ENCODE measurements around the gene FBXO41. TPM values are rescaled to one million over a fixed set of nuclear protein-coding genes. Genes with fewer than 3 reads are reported as not detected.

FBXO41 gene
- total RNA-seq, 4 donors from 2014 or later, result 0.13 to 0.82 (median 0.23) TPM; not detected in 1

GRCh38 chr2:73212098-73212447 lies 72.2 kb downstream of the FBXO41 start:
- no peaks in the 10 kb centered on the region for H3K9me3 ChIP-seq
- no peak overlapping the region for H3K4me3 ChIP-seq
- TF ChIP-seq CTCF (IDR thresholded peaks at IDR 0.05 in 4 of 5, conservative IDR thresholded peaks at IDR 0.05 in 1 of 5), result no peak
- no peak for TF ChIP-seq POLR2A (IDR thresholded peaks at IDR 0.05)
- no peaks in the 10 kb centered on the region for H3K27me3 ChIP-seq
- peaks cover 4 to 12% of the 10 kb centered on the region in 2 donors for H3K4me1 ChIP-seq
- DNase-seq (no peak), ATAC-seq (no peak)
- in situ Hi-C loops (cut with MboI; ENCODE audit: low sequenced_read_pairs in 4 of 4), result no loop called here
- intact Hi-C loops (cut with DNase I; ENCODE audit: low total_unique reads), result loop anchor here (1.0 to 5.0 kb wide), 2 partner anchors 35 to 100 kb away; partner anchors contain the start of gene RAB11FIP5
- no peaks in the 10 kb centered on the region for H3K36me3 ChIP-seq
- H3K27ac ChIP-seq, result no peak overlapping the region

GRCh38 chr2:73210696-73211095 lies 73.6 kb downstream of the FBXO41 start:
- DNase-seq, result no peak
- Histone ChIP-seq H3K27me3 (peaks cover 0 to 9% (median 7%) of the 10 kb centered on the region in 3 donors), H3K4me3 (no peak overlapping the region), H3K27ac (no peak overlapping the region), H3K9me3 (no peaks in the 10 kb centered on the region), H3K4me1 (peaks cover 0 to 12% of the 10 kb centered on the region in 2 donors), H3K36me3 (no peaks in the 10 kb centered on the region)
- intact Hi-C loops (cut with DNase I; ENCODE audit: low total_unique reads), result loop anchor here (5.0 kb wide), 1 partner anchor 98 kb away; the partner anchor contains the start of gene RAB11FIP5
- TF ChIP-seq POLR2A (IDR thresholded peaks at IDR 0.05) (no peak), CTCF (IDR thresholded peaks at IDR 0.05 in 4 of 5, conservative IDR thresholded peaks at IDR 0.05 in 1 of 5) (no peak)
- in situ Hi-C loops (cut with MboI; ENCODE audit: low sequenced_read_pairs in 4 of 4), result no loop called here
- no peak for ATAC-seq

- in situ Hi-C loops (cut with MboI; ENCODE audit: low sequenced_read_pairs in 4 of 4) (no loop called here), intact Hi-C loops (cut with DNase I; ENCODE audit: low total_unique reads) (loop anchor here (5.0 kb wide), 1 partner anchor 98 kb away; the partner anchor contains the start of gene RAB11FIP5)
- no peak for TF ChIP-seq CTCF (IDR thresholded peaks at IDR 0.05 in 4 of 5, conservative IDR thresholded peaks at IDR 0.05 in 1 of 5)
- TF ChIP-seq POLR2A (IDR thresholded peaks at IDR 0.05), result no peak
- Histone ChIP-seq H3K9me3 (no peaks in the 10 kb centered on the region), H3K4me3 (no peak overlapping the region), H3K27me3 (peaks cover 0 to 16% (median 13%) of the 10 kb centered on the region in 3 donors), H3K36me3 (no peaks in the 10 kb centered on the region), H3K4me1 (peaks cover 0 to 7% of the 10 kb centered on the region in 2 donors), H3K27ac (no peak overlapping the region)
- DNase-seq, result no peak
- no peak for ATAC-seq
These were observed 74.3 kb downstream of the FBXO41 start for GRCh38 chr2:73210019-73210418.

- intact Hi-C loops (cut with DNase I; ENCODE audit: low total_unique reads), result no loop called here
- ATAC-seq (no peak), DNase-seq (no peak)
- H3K27ac ChIP-seq, result no peak overlapping the region
- in situ Hi-C loops (cut with MboI; ENCODE audit: low sequenced_read_pairs in 4 of 4), result no loop called here
- TF ChIP-seq POLR2A (IDR thresholded peaks at IDR 0.05) (no peak), CTCF (IDR thresholded peaks at IDR 0.05 in 4 of 5, conservative IDR thresholded peaks at IDR 0.05 in 1 of 5) (no peak)
- H3K4me3 ChIP-seq, result no peak overlapping the region
- H3K36me3 ChIP-seq, result no peaks in the 10 kb centered on the region
- H3K4me1 ChIP-seq, result no peaks in the 10 kb centered on the region
- H3K27me3 ChIP-seq, result peaks cover 11 to 29% (median 24%) of the 10 kb centered on the region in 3 donors
- H3K9me3 ChIP-seq, result no peaks in the 10 kb centered on the region
These were observed 76.0 kb downstream of the FBXO41 start for GRCh38 chr2:73208258-73208657.

- no peak for TF ChIP-seq POLR2A (IDR thresholded peaks at IDR 0.05)
- TF ChIP-seq CTCF (IDR thresholded peaks at IDR 0.05 in 4 of 5, conservative IDR thresholded peaks at IDR 0.05 in 1 of 5), result no peak
- peaks cover 33 to 53% (median 45%) of the 10 kb centered on the region in 3 donors for H3K27me3 ChIP-seq
- no peaks in the 10 kb centered on the region for H3K36me3 ChIP-seq
- DNase-seq (no peak), ATAC-seq (no peak)
- H3K27ac ChIP-seq, result no peak overlapping the region
- H3K4me3 ChIP-seq, result no peak overlapping the region
- intact Hi-C loops (cut with DNase I; ENCODE audit: low total_unique reads), result no loop called here
- peaks cover 0 to 10% of the 10 kb centered on the region in 2 donors for H3K4me1 ChIP-seq
- no peaks in the 10 kb centered on the region for H3K9me3 ChIP-seq
- in situ Hi-C loops (cut with MboI; ENCODE audit: low sequenced_read_pairs in 4 of 4), result no loop called here
These were observed 78.7 kb downstream of the FBXO41 start for GRCh38 chr2:73205611-73206010.
